ENCODE measurements around the gene PRPF6.

PRPF6 gene

GRCh38 chr20:64065062-64065973, 84.4 kb downstream of the PRPF6 start:
- intact Hi-C loops (cut with DNase I; ENCODE audit: low total_unique reads) = no loop called here
- Histone ChIP-seq H3K36me3 (peaks cover 0 to 17% (median 4%) of the 10 kb centered on the region in 3 donors), H3K27ac (no peak overlapping the region)

GRCh38 chr20:64065974-64066343, 85.0 kb downstream of the PRPF6 start:
- TF ChIP-seq CTCF (IDR thresholded peaks at IDR 0.05) = no peak
- H3K4me1 ChIP-seq = peaks cover 0 to 32% (median 23%) of the 10 kb centered on the region in 4 donors
- H3K36me3 ChIP-seq = peaks cover 0 to 23% (median 8%) of the 10 kb centered on the region in 3 donors
- no peak overlapping the region for H3K27ac ChIP-seq
- no peak overlapping the region for H3K4me3 ChIP-seq
- intact Hi-C loops (cut with DNase I; ENCODE audit: low total_unique reads) = no loop called here
- no peaks in the 10 kb centered on the region for H3K9me3 ChIP-seq
- no peak for DNase-seq
- H3K27me3 ChIP-seq = no peaks in the 10 kb centered on the region

More at GRCh38 chr20:64065062-64065973, 84.4 kb downstream of the PRPF6 start:
- Histone ChIP-seq H3K9me3 (no peaks in the 10 kb centered on the region), H3K4me1 (peaks cover 0 to 32% (median 23%) of the 10 kb centered on the region in 4 donors), H3K27me3 (no peaks in the 10 kb centered on the region), H3K4me3 (no peak overlapping the region)
- no peak for DNase-seq
- no peak for TF ChIP-seq CTCF (IDR thresholded peaks at IDR 0.05)

- TF ChIP-seq CTCF (IDR thresholded peaks at IDR 0.05) = no peak
- peaks cover 0 to 33% (median 8%) of the 10 kb centered on the region in 3 donors for H3K36me3 ChIP-seq
- no peaks in the 10 kb centered on the region for H3K9me3 ChIP-seq
- intact Hi-C loops (cut with DNase I; ENCODE audit: low total_unique reads) = no loop called here
- DNase-seq = no peak
- no peak overlapping the region for H3K27ac ChIP-seq
- no peaks in the 10 kb centered on the region for H3K27me3 ChIP-seq
- H3K4me1 ChIP-seq = peaks cover 0 to 30% (median 23%) of the 10 kb centered on the region in 4 donors
- H3K4me3 ChIP-seq = no peak overlapping the region
These were observed 86.2 kb downstream of the PRPF6 start for GRCh38 chr20:64067005-64067632.

GRCh38 chr20:64067733-64068307, 86.9 kb downstream of the PRPF6 start:
- Histone ChIP-seq H3K9me3 (no peaks in the 10 kb centered on the region), H3K27me3 (no peaks in the 10 kb centered on the region), H3K27ac (no peak overlapping the region), H3K36me3 (peaks cover 0 to 40% (median 8%) of the 10 kb centered on the region in 3 donors), H3K4me1 (peaks cover 0 to 24% (median 18%) of the 10 kb centered on the region in 4 donors), H3K4me3 (no peak overlapping the region)
- TF ChIP-seq CTCF (IDR thresholded peaks at IDR 0.05) = no peak
- DNase-seq = no peak
- intact Hi-C loops (cut with DNase I; ENCODE audit: low total_unique reads) = no loop called here

- Histone ChIP-seq H3K9me3 (no peaks in the 10 kb centered on the region), H3K4me3 (no peak overlapping the region), H3K4me1 (peaks cover 0 to 24% (median 18%) of the 10 kb centered on the region in 4 donors), H3K27ac (no peak overlapping the region), H3K27me3 (no peaks in the 10 kb centered on the region), H3K36me3 (peaks cover 0 to 48% (median 12%) of the 10 kb centered on the region in 3 donors)
- intact Hi-C loops (cut with DNase I; ENCODE audit: low total_unique reads) = no loop called here
- DNase-seq = no peak
- TF ChIP-seq CTCF (IDR thresholded peaks at IDR 0.05) = no peak
These were observed 87.7 kb downstream of the PRPF6 start for GRCh38 chr20:64068386-64069208.
